Jurkat, Clone E6-1 (cell line): ENCODE data around the gene SLC16A2.

Source experiments
- DNase-seq: peaks from one replicate; pipeline ENCODE4 v3.0.0-alpha.2; 2011; ENCODE audit warnings: low read depth, low spot score
- H3K4me3 ChIP-seq: 2 replicates; pipeline ENCODE4 v1.5.1; 2011; ENCODE audit warnings: mild to moderate bottlenecking, low read length, control low read depth, moderate library complexity

Gene SLC16A2

DNA sequence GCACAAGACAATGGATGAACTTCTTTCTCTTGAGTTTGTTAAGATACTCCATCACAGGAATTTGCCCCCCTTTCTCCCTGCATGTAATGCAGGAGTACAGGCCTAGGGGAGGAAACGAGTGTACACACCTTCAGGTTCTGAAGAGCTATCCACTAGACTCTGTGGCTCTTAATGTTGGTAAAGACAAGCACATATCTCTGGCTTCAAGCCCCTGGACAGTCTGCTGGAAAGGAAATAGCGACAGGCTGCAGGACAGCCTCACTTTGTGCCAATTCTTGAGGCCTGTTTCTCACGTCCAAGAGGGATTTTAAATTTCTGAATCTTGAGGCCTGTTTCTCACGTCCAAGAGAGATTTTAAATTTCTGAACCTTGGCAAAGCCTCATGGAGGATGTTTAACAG lies 106.1 kb downstream of the SLC16A2 start:
- DNase-seq, result no peak
- no peak overlapping the region for H3K4me3 ChIP-seq

- no peak overlapping the region for H3K4me3 ChIP-seq
- no peak for DNase-seq
Measured at GRCh38 chrX:74529311-74529710, 108.0 kb downstream of the SLC16A2 start.

GRCh38 chrX:74531081-74531480 lies 109.8 kb downstream of the SLC16A2 start:
- H3K4me3 ChIP-seq, result no peak overlapping the region
- no peak for DNase-seq

DNA sequence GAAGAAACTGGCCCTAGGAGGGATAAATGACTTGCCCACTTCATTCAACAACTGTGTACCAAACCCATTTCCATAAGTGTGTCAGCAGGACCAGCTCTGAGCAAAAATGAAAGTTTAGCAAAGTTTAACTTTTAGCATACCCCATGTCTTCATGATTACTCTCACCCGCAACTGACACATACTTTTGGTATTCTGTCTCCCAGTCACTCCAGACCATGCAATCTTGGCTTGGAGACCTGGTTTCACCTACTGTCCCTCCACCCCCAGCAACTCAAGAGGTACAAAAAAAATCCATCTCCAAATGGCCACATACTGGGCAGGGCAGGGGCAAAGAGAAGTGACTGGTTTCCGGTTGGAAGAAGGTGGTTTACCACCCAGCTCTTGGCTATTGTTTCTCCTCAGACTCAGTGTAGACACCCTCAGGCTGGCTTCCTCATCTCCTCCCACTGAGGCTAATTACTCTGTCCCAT lies 113.3 kb downstream of the SLC16A2 start:
- DNase-seq, result no peak
- H3K4me3 ChIP-seq, result no peak overlapping the region

GRCh38 chrX:74535086-74535407 lies 113.8 kb downstream of the SLC16A2 start:
- no peak overlapping the region for H3K4me3 ChIP-seq
- no peak for DNase-seq

DNA sequence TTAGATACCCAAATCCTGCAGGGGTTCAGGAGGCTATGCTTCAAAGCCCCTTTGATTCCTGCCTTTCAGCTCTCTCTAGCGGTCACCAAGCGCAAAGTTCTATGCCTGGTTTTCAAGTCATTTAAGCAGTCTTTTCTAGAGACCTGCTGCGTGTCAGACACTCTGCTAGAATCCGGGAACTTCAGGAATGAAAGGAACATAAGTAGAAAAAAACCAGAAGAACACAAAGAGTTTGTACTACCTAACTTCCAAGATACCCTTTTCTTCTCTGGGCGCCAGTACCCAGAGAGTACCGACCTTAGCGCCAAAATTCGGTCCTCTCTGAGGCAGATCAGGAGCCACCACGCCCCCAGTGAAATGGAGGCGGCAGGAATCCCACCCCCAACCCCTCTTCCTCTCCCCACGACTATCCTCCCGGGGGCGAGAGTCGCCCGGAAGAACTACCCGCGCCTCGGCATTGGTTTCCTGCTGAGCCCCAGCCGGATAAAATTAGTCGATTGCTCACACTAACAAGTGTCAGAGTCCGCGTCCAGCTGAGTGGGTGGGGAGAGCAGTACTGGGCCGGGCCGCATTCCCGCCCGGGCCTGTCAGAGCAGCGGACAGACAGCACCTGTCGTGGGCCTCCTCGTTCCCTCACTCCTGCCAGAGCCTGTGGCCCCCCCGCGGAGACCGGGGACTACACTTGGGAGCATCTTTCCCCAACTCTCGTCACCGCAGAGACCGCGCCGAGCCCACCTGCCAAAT lies 114.3 kb downstream of the SLC16A2 start:
- H3K4me3 ChIP-seq, result peak overlapping the region; percentile 45
- peak; percentile 32 for DNase-seq

DNA sequence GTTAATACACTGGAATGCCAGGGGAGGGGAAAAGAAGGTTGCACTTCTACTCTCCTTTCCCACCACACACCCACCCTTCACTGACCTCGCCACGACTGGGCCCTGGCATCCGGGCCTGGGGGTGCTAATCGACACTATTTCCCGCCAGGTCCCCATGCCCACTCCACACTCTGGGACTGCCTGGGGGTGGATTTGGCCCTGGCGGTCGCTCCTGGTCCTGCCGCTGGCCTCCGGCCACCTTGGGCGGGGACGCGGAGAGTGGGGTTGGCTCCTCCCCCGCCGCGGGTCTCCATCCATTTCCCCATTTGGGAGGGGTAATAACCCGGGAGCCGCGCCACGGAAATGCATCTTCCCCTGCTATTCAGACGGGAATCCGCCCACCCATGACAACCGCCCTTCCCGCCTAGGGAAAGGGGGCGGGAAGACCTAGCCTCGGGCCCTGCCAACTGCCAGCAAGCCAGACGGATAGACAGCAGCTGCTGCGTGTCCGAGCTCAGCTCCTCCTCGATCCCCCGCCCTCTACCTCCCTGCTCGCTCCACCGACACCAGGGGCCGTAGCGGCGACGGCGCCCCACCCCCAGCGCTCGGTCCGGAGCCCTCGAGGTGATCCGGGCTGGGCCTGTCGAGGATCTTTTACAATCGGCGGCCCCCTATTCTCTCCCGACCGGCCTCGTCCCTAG lies 115.0 kb downstream of the SLC16A2 start:
- DNase-seq, result no peak
- H3K4me3 ChIP-seq, result no peak overlapping the region; the same call in 1 of the 2 replicates

GRCh38 chrX:74536832-74537371 lies 115.6 kb downstream of the SLC16A2 start:
- H3K4me3 ChIP-seq, result no peak overlapping the region
- DNase-seq, result no peak

- H3K4me3 ChIP-seq, result no peak overlapping the region
- no peak for DNase-seq
Measured at GRCh38 chrX:74540635-74541249, 119.4 kb downstream of the SLC16A2 start.

- no peak overlapping the region for H3K4me3 ChIP-seq
- no peak for DNase-seq
Measured at GRCh38 chrX:74545880-74546523, 124.7 kb downstream of the SLC16A2 start.

DNA sequence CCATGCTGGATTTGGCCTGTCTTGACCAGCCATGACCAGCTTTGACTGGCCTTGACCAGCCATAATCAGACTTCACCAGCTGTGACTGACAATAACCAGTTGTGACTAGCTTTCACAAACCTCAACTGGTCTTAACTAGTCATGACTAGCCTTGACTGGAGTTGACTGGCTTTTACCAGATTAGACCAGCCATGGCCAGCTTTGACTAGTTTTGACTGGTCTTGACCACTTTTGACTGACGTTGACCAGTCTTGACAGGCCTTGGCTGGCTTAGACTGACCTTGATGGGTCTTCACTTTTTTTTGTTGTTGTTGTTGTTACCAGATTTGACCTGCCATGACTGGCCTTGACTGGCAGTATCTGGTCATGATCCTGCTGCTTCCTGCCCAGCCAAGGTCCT lies 125.7 kb downstream of the SLC16A2 start:
- DNase-seq, result no peak

GRCh38 chrX:74550295-74550802 lies 129.1 kb downstream of the SLC16A2 start:
- peak overlapping the region; percentile 30 for H3K4me3 ChIP-seq
- DNase-seq, result peak; percentile 70

More for the DNA sequence above, 125.7 kb downstream of the SLC16A2 start:
- H3K4me3 ChIP-seq, result no peak overlapping the region

DNA sequence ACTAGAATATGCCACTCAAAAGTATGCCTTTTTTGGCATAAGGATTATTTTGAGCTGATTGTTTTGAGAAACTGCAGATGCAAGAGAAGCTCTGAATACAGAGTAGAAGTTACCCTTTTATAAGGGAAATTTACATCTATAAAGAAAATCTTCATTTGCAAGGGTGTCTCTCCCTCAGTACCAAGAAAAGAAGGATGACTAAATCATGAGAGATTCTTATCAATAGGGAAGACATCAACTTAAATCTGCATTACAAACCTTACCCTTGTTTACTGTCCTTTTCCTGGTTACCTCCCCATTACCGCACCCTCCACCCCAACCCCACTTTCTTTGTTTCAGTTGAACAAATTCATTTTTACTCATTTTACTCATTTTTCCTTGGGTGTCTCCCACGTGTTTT lies 130.6 kb downstream of the SLC16A2 start:
- DNase-seq, result no peak
- no peak overlapping the region for H3K4me3 ChIP-seq

DNA sequence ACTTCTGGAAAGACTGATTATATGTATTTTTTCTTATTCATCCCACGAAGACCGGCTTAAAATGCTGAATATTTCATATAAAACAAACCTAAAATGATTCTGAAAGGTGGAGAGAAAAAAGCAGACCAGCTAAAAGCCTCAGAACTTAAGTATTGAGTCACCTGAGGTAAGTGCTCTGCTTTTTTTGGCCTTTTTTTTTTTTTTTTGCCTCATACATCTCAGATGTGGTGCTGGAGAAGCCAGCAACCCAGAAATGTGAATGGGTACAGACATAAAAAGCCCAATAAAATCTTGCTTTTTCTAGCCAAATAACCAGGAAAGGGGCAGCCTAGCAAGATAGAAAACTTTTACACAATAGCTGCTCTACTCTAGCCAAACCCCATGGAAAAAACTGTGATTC lies 136.1 kb downstream of the SLC16A2 start:
- DNase-seq, result no peak
- H3K4me3 ChIP-seq, result no peak overlapping the region

- no peak overlapping the region for H3K4me3 ChIP-seq
- DNase-seq, result no peak
Measured at GRCh38 chrX:74578137-74578536, 156.8 kb downstream of the SLC16A2 start.

GRCh38 chrX:74579597-74580198 lies 158.4 kb downstream of the SLC16A2 start:
- no peak overlapping the region for H3K4me3 ChIP-seq
- DNase-seq, result no peak
